Islet of Langerhans (tissue), 1 donor: ENCODE results near the gene SEC24B.
"Not testable (repeated sequence)": the region's sequence is repeated elsewhere in the genome, so short reads cannot be mapped to it uniquely, and the experiment has no call there.

Experiments
- FAIRE-seq: peaks from one replicate; lab custom pipeline; 2011; peaks lifted over from hg19 to GRCh38; lab: Jason Lieb, UNC

SEC24B gene

DNA sequence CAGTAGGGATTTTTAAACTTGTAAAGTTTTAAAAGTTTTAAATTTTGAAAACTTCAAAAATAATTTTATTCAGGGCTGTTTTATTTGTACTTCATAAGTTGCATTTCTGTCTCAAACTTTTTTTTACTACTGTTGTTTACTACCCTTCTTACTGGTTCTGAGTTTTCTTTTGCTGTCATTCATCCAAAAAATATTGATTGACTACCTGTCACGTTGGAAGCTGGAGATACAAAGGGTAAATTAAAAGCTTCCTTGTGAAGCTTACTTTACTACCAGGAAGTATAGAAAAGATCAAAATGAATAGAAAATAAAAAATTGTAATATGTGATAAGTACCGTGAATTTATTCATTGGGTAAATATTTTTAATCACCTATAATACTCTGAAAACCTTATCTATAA lies 77.1 kb downstream of the SEC24B start:
- peak; percentile 21 for FAIRE-seq

DNA sequence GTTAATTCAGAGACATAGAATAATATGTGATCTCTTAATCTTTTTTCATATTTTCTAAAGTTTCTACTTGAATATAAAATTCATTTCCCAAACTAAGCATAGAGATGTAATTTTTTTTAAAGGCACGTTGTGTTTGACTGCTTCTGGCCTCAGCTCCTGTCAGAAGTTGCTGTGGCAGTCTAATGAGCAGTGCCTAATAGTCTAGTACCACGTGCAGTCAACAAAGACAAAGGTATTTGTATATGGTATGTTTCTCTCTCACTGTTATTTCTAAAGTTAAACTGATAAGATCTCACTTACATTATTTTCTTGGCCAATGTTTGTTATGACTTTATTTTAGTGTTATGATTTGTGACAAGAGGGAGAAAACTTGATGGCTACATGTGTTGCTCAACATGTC lies 77.8 kb downstream of the SEC24B start:
- FAIRE-seq, result no peak

DNA sequence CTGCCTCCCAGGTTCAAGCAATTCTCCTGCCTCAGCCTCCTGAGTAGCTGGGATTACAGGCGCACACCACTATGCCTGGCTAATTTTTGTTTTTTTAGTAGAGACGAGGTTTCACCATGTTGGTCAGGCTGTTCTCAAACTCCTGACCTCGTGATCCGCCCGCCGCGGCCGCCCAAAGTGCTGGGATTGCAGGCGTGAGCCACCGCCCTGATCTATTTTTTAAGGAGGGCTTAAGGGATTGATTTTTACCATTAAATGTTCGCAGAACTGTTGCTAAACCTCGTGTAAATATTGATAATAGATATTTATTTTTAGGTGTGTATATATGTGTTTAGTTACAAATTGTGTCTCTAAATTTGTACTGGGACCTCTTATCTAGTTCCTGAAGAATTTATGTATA lies 79.8 kb downstream of the SEC24B start:
- not testable (repeated sequence) for FAIRE-seq

DNA sequence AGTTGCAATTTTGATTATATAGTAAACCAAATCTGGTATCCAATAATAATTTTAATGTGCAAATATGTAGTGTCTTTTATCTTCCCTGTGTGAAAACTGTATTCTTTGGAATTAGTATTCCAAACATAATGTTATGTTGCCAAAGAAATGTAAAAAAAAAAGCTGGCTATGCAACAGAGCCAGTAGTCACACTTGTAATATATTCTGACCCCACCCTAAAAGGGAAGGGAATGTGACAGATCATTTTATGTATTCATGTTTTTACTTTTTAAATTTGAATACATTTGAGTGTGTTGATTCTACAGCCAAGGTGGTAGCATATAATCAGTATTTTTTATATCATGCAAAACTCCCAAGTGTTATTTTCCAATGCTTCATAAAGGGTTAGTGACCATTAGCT lies 98.6 kb downstream of the SEC24B start:
- no peak for FAIRE-seq

DNA sequence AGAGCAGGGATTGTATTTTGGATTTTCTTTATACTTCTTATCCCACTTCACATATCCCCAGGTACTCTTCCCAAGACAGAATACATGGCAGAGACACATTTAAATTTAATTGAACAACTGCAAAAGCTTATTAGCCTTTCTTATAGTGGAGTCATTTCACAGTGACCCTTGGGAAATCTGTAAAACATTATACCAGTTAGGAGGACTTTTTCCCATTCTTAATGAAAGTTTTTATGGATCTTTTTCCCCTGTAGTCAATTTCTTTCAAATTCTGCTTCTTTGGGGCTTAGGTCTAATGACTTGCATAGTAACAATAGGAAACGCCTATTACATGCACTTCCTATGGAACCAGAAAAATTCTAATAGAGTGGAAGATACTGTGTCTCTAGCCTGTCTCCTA lies 111.8 kb downstream of the SEC24B start:
- FAIRE-seq, result no peak

DNA sequence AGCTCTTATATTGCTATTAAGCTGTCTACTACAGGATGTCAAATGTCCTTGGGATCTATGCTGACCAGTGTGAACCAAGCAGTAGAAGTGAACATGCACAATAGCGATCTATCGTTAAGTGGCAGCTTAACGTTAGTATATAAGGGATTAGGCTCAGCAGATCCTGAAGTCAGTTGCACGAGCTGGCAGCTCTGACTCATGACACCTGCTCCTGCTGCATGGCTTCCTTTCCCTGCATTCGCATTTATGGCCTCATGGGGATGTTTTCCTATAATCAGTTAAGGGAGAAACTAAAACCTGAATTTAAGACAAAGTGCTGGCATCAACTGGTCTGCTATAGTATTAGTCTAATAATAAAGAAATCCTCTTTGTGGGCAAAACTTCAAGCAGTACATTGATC lies 113.8 kb downstream of the SEC24B start:
- FAIRE-seq, result no peak

DNA sequence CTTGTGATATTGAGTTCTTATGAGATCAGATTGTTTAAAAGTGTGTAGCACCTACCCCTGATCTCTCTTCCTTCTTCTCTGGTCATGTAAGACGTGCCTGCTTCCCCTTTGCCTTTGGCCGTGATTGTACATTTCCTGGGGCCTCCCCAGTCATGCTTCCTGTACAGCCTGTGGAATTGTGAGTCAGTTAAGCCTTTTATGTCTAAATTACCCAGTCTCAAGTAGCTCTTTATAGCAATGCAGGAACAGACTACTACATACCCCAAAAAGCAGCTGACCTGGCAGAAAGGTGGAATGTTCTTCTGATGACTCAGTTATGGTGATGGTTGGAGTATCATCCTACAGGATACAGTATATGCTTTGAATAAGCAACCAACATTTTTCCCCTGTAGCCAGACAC lies 115.0 kb downstream of the SEC24B start:
- FAIRE-seq, result no peak

DNA sequence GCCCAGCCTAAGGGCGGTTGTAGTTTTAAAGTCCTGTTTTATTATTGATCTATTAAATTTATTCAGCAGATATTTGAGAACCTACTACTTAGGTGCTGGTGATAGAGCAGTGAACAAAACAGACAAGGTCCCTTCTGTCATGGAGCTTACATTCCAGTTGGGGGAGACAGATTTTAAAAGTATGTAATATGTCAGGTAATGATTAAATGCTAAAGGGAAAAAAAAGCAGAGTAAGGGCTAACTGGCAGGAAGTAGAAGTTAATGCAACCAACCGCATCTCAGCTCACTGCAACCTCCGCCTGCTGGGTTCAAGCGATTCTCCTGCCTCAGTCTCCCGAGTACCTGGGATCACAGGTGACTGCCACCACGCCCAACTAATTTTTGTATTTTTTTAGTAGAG lies 118.6 kb downstream of the SEC24B start:
- FAIRE-seq, result no peak

DNA sequence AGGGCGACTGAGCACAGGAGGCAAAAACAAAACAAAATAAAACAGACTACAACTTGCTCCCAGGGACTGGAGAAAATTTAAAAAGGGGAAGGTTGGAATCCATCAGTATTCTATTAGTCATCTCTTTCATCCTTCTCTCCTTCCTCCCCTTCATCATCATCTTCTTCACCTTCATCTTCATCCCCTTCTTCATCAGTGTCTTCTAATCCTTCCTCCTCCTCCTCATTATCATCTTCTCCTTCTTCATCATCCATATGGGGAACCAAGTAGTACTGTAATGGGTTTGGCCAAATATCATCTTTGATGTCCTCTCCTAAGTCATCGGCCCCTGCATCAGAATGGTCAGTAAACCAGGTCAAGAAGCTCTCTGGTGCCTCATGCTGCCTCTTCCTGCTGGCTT lies 119.5 kb downstream of the SEC24B start:
- FAIRE-seq, result no peak

DNA sequence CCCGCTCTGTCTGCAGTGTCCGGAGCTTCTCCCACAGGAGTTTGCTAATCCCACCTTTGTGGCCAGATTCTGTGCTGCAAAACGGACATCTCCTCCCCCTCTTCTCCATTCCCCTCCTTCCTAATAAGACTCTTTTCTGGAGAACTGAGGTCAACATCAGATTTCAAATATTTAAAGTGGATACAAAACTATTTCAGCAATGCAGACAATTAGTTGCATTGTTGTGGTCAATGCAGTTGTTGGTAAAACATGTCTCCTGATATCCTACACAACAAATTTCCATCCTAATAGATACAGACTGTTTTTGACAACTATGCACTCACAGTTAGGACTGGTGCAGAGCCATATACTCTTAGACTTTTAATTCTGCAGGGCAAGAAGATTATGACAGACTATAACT lies 121.4 kb downstream of the SEC24B start:
- no peak for FAIRE-seq

DNA sequence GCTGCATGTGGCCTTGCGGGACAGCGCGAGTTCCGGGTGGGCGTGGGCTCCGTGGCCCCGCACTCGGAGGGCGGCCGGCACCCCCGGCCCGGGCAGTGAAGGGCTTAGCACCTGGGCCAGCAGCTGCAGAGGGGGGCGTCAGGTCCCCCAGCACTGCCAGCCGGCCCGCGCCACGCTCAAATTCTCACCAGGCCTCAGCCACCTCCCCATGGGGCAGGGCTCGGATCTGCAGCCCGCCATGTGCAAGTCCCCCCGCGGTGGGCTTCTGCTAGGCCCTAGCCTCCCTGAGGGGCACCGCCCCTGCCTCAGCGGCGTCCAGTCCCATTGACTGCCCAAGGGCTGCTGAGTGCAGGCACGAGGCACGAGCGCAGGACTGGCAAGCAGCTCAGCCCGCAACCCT lies 123.8 kb downstream of the SEC24B start:
- FAIRE-seq, result no peak

DNA sequence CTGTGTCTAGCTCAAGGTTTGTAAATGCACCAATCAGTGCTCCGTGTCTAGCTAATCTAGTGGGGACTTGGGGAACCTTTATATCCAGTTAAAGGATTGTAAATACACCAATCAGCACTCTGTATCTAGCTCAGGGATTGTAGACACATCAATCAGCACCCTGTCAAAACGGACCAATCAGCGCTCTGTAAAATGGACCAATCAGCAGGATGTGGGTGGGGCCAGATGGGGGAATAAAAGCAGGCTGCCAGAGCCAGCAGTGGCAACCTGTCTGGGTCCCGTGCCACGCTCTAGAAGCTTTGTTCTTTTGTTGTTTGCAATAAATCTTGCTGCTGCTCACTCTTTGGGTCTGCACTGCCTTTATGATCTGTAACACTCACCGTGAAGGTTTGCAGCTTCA lies 124.5 kb downstream of the SEC24B start:
- not testable (repeated sequence) for FAIRE-seq

DNA sequence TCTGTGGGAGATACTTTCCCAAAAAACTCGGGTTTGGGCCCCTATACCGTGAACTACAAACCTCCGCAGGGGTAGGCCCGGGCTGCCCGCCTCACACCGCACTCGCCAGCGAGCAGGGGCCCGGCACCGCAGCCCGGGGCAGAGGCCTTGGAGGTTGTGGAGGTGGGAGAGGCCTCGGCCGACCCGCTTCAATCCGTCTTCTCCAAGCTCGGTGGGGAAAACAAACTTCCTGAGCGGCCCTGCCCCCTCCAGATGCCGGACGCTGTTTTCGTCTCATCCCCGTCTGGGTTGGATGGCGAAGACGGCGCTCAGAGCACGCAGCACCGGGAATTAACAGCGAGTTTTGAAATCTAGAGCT lies 126.0 kb downstream of the SEC24B start:
- FAIRE-seq, result no peak

DNA sequence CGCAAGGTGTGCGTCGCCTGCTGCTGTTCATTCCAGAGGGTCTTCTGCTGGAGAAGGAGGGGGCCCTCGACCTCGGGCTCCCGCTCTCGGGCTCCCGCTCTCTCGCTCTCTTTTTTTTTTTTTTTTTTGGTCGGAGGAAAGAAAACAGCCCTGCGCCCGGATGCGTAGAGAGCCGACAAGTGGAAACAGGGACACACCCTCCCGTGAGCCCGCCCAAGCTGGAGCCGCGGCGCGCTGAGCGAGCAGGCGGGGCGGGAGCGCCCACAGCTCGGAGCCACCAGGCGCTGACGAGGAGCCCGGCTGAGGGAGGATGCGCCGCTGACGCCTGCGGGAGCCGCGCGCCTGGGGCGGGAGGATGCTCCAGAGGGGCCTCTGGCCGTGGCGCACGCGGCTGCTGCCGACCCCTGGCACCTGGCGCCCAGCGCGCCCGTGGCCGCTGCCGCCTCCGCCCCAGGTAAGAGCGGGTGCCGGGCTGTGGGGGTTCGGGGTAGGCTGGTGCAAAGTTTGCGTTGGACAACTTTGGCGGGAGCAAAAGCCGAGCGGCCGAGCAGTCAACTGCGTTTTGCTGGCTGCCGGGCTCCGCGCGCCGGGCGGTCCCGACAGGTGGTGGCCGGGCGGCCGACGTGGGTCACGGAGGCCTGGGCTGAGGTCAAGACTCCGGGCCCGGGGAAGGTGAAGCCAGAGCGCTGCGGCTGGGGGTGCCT lies 126.5 kb downstream of the SEC24B start, which contains the start of gene MCUB:
Gene MCUB (plus strand): TSS at position 264 of the 704 bp plus-strand sequence. CDS start 92 bp downstream, at position 356.
- FAIRE-seq, result no peak

DNA sequence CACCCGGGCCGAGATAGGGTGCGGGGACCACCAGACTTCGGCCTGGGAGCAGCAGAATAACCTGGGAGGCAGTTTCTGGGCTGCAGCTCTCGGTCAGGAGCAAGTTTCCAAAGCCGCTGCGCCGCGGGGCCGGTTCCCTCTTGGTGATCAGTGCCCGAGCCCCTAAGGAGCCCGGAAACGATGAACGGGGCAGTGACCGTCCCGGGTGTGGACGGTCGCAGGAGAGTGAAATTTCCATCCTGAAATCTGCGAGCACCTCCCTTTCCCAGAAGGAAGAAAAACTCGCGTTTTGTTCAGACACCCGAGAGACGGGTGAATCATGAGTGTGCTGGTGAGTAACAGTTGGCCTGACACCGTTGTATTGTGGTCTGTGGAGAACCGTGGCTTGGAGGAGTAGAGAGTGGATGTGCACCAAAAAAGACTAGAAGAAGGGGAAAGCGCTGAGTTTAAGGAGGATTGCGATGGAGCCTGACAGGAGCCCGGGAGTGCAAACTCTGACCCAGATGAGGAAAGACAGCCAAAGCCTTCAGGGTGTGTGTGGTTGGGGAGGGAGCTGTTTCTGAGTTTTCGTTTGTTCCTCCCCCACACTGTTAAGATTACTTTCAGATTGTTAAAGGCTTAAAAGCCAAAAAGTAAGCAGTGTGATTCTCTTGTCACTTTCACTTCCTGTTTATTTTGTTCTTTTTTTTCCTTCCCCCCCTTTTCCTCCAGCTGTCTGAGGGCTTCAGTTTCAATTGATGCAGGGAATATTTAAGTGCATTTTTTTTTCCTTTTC lies 127.3 kb downstream of the SEC24B start:
- no peak for FAIRE-seq

DNA sequence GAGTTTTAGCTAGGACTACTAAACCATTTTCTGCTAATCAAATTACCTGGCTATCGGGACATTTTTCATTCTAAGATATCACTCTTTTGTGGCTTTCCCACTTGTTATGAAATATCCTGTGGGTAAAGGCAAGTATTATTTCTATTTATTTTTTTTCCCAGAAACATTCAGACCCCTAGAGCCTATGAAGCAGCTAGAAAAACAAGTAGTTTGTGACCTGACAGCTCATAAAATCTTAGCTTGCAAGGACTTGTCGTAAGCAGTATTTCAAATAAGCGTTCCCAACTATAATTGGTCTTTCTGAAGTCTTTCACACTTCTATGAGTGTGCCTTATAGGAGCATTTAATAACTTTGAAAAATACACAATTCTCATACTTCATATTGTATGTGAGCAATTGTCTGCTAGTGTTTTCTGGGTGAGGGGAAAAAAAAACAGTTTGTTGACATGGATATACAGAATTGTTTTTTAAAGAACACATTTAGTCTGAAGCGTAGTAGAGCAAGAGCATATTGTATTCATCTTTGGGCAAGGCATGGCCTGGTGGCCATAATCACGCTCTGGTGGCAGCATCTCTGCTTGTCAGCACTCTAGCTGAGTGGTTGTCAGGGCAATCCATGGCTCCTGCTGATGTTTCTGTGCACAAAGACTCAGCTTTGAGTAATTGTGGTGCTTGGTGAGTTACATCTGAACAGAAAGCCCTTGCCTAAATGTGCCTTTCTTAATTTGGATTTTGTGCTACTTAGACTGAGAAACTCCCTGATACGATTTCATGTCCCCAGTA lies 129.0 kb downstream of the SEC24B start:
- FAIRE-seq, result peak; percentile 78

DNA sequence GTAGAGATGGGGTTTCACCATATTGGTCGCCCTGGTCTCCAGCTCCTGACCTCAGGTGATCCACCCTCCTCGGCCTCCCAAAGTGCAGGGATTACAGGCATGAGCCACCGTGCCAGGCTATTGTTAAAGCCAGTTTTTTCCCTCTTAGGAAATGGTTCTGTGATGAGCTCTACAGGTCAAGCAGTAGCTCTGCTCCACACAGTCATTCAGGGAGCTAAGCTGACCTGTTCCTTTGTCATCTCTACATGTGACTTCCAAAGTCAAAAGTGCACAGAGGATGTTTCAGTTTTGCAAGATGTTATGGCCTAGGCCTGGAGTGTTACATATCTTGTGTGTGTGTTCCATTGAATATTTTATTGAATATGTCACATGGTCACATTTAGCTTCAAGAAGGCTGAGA lies 137.9 kb downstream of the SEC24B start:
- FAIRE-seq, result no peak

DNA sequence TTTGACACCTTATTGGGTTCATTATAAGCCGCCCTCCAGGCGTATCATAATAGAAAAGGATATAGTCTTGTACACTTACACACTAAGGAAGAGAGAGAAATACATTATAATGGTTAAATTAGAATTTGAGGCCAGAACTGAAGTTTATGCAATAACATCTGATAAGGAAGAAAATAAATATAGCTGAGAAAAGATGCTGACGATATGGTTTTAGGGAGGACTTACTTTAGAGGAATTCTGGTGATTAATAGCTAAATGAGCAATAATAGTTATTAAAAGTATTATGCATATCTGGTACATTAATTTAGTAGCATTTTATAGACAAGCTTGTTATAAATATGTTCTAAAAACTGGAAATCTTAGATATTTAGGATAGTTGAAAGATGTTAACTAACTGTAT lies 138.5 kb downstream of the SEC24B start:
- FAIRE-seq, result peak; percentile 49

DNA sequence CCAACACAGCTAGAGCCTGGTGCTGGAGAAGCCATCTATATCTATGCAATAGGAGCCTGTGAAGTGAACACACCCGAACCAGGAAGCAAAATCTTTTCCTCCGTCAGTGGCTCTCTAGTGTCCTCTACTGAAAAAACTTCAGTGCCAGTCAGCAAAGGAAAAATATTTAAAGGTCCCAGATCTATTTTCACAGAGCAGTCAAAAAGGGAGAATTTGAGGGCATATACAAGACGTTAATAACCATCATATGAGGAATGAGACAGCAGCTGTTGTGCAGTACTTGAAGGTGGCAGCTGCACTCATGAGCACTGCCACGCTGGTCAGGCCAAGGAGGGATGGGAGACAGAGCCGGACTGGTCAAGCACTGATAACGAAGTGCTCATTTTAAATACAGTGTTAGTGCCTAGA lies 140.8 kb downstream of the SEC24B start:
- FAIRE-seq, result no peak

DNA sequence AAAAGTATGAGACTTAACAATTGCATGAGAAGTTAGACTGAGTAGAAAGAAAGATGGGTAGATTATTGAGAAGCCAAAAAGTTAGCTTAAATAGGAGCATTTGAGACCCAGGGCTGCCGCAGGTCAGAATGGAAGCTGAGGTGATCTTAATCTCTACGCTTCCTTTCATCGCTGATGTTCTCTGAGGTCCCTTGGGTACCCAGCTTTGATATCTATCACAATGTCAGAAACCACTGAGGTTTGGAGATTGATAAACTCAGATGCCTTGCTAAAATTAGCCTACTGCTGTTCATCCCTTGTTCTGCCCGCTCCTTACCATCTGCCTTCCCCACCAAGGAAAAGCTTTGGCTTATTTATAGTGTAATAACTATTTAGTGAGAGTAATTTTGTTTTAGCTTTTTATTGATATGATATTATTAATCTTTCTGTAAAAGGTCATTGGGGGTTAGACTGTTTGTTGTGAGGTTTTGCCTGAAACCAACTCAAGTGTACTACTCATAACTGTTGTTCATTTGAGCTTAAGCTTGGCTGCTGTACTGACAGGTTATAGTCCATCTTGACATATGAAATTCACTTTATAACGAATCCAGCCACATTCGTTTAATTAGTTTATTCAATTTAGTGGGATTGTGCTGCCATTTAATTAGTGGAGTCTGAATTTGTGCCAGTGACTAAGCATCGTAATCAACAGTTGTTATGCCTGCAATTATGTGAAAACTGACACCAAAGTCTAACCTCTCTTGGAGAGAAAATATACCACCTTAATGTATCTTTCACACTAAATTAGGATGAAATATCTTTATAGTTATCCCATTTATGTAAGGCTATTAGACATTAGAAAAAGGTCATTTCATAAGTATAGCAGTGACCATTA lies 141.6 kb downstream of the SEC24B start:
- no peak for FAIRE-seq

DNA sequence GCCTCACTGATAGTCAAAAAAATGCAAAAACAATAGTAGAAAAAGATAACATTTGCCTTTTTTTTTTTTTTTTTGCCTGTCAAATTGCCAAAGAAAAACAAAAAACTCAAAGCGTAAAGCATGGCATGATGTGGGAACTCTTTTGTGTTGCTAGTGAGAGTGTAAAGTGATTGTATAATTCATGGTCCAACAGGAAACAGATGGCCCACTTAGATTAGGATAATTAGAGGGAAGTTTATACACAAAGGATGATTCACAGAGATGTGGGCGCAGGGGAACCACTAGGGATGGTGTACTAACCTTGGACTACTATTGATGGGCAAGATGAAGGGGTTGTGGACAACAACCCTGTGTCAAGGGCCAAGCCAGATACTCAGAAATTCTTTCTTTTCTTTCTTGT lies 142.8 kb downstream of the SEC24B start:
- FAIRE-seq, result peak; percentile 86

DNA sequence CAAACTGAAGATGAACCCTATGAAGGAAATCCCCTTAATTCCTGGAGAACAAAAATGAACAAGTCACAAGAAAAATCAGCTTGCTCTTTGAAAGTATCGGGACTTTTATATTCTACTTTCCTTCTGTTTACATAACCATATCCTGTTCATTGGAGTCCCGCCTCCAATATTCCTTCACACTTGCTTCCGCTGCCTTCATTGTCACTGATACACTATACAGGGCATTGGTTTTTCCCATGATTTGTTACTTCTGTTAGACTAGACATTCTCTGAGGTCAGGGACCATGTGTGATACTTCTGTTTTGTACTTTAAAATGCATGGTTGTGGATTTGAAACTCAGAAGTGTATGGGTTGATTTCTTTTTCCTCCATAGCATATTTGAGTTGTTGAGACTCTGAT lies 145.2 kb downstream of the SEC24B start:
- FAIRE-seq, result no peak
